ENCODE data around the gene DPYD.

DPYD gene

DNA sequence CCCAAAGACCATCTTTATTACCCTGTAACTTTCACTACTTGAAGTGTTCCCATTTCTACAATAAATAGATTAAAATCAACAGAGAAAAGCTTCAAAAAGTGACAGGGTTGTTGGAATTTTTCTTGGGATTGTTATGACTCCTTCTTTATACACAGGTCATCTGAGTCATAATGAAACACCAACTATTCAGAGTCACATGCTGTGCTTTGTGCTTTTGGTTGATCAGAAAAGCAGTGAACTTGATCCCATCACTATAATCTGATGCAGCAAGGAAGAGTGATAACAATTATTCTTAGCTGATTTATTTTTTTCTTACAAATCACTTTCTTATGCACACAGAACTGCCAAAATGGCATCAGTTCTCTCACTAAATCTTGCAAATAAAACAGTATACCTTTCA is 776.3 kb downstream of the DPYD start:
- H3K36me3 ChIP-seq (ENCODE audit: insufficient read depth, low read length), result no peaks in the 10 kb centered on the region
- no peaks in the 10 kb centered on the region for H3K9me2 ChIP-seq (replicated peaks; ENCODE audit: low read depth, low read length)
- H2AFZ ChIP-seq (ENCODE audit: low read length), result no peak overlapping the region
- no peaks in the 10 kb centered on the region for H3K4me1 ChIP-seq (ENCODE audit: insufficient read depth, low read length, poor library complexity, severe bottlenecking)
- no peaks in the 10 kb centered on the region for H3K9me3 ChIP-seq (ENCODE audit: insufficient read depth, low read depth, low read length)
- H3K27me3 ChIP-seq (ENCODE audit: insufficient read depth, low read length, poor library complexity, severe bottlenecking), result no peaks in the 10 kb centered on the region
- no peaks in the 10 kb centered on the region for H3F3A ChIP-seq (ENCODE audit: low read depth)
- no peaks in the 10 kb centered on the region for H3K79me2 ChIP-seq (ENCODE audit: insufficient read depth, low read length)
- no peak overlapping the region for H3K4me2 ChIP-seq (ENCODE audit: low read depth, low read length, poor library complexity, severe bottlenecking)
- TF ChIP-seq, protein P1, sequence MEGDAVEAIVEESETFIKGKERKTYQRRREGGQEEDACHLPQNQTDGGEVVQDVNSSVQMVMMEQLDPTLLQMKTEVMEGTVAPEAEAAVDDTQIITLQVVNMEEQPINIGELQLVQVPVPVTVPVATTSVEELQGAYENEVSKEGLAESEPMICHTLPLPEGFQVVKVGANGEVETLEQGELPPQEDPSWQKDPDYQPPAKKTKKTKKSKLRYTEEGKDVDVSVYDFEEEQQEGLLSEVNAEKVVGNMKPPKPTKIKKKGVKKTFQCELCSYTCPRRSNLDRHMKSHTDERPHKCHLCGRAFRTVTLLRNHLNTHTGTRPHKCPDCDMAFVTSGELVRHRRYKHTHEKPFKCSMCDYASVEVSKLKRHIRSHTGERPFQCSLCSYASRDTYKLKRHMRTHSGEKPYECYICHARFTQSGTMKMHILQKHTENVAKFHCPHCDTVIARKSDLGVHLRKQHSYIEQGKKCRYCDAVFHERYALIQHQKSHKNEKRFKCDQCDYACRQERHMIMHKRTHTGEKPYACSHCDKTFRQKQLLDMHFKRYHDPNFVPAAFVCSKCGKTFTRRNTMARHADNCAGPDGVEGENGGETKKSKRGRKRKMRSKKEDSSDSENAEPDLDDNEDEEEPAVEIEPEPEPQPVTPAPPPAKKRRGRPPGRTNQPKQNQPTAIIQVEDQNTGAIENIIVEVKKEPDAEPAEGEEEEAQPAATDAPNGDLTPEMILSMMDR (conservative IDR thresholded peaks at IDR 0.05; ENCODE audit: low read length), result no peak
- TF ChIP-seq EZH2phosphoT487 (IDR thresholded peaks at IDR 0.05; ENCODE audit: borderline replicate concordance), result no peak
- no peaks in the 10 kb centered on the region for H4K20me1 ChIP-seq (ENCODE audit: insufficient read depth, low read length, poor library complexity, severe bottlenecking)
- H3K4me3 ChIP-seq (ENCODE audit: low read length, poor library complexity, severe bottlenecking), result no peak overlapping the region
- H3K9ac ChIP-seq (ENCODE audit: low read depth, low read length, poor library complexity, severe bottlenecking), result no peak overlapping the region

DNA sequence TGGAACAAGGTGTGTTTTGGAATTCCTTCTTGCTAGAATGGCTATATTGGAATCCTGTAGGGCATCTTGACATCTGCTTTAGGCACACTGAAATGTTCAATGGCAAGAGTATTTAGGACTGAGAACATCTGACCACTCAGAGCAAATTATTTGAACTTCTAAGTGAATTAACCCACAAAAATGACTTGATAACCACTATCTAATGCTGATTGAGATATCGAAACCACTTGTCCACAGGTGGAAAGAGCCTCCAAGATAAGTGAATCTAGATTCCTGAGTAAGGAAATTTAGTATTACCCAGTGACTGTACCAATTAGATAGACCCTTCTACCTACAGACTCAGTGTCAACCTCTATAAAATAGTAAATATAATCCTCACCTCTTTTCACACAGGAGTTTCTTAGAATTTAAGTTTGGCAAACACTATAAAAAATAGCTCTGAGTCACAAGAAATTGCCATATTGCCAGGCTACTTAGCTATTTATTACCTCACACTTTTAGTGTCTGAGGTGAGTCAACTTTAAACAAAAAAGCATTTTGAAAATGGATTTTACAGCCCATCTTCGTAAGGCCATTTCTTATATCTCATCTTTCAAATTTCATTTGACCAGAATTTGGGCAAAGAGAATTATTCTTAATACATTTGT is 777.5 kb downstream of the DPYD start:
- Histone ChIP-seq H3K9me2 (replicated peaks; ENCODE audit: low read depth, low read length) (no peaks in the 10 kb centered on the region), H2AFZ (ENCODE audit: low read length) (no peak overlapping the region), H4K20me1 (ENCODE audit: insufficient read depth, low read length, poor library complexity, severe bottlenecking) (no peaks in the 10 kb centered on the region), H3K9me3 (ENCODE audit: insufficient read depth, low read depth, low read length) (no peaks in the 10 kb centered on the region), H3K4me3 (ENCODE audit: low read length, poor library complexity, severe bottlenecking) (no peak overlapping the region), H3K4me1 (ENCODE audit: insufficient read depth, low read length, poor library complexity, severe bottlenecking) (peaks cover 7% of the 10 kb centered on the region), H3K4me2 (ENCODE audit: low read depth, low read length, poor library complexity, severe bottlenecking) (no peak overlapping the region), H3F3A (ENCODE audit: low read depth) (no peaks in the 10 kb centered on the region), H3K79me2 (ENCODE audit: insufficient read depth, low read length) (no peaks in the 10 kb centered on the region), H3K27me3 (ENCODE audit: insufficient read depth, low read length, poor library complexity, severe bottlenecking) (no peaks in the 10 kb centered on the region), H3K9ac (ENCODE audit: low read depth, low read length, poor library complexity, severe bottlenecking) (no peak overlapping the region), H3K36me3 (ENCODE audit: insufficient read depth, low read length) (no peaks in the 10 kb centered on the region)
- TF ChIP-seq, protein P1 (conservative IDR thresholded peaks at IDR 0.05; ENCODE audit: low read length), result no peak
- TF ChIP-seq EZH2phosphoT487 (IDR thresholded peaks at IDR 0.05; ENCODE audit: borderline replicate concordance), result no peak

DNA sequence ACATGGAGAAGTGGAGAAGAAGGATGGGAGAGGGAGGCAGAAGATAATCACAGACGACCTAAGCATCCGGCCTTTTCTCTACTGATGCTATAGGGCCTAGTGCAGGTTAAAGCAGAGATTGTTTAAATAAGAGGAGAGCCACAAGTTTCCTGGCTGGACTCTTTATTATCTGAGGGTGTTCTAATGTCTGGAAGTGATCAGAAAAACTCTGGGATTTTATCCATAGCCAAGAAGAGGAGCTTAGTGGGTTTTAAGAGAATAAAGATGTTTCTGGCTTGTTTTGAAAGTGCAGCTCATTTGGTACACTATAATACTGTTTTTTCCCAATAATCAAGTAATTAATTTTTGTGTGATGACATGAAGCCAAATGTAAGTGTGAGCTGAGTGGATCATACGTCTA is 780.2 kb downstream of the DPYD start:
- Histone ChIP-seq H3K4me2 (ENCODE audit: low read depth, low read length, poor library complexity, severe bottlenecking) (no peak overlapping the region), H3K27me3 (ENCODE audit: insufficient read depth, low read length, poor library complexity, severe bottlenecking) (no peaks in the 10 kb centered on the region), H3K4me1 (ENCODE audit: insufficient read depth, low read length, poor library complexity, severe bottlenecking) (peaks cover 13% of the 10 kb centered on the region), H3K4me3 (ENCODE audit: low read length, poor library complexity, severe bottlenecking) (no peak overlapping the region), H3F3A (ENCODE audit: low read depth) (no peaks in the 10 kb centered on the region), H3K79me2 (ENCODE audit: insufficient read depth, low read length) (no peaks in the 10 kb centered on the region), H3K36me3 (ENCODE audit: insufficient read depth, low read length) (no peaks in the 10 kb centered on the region), H3K9me3 (ENCODE audit: insufficient read depth, low read depth, low read length) (no peaks in the 10 kb centered on the region), H3K9ac (ENCODE audit: low read depth, low read length, poor library complexity, severe bottlenecking) (no peak overlapping the region), H3K9me2 (replicated peaks; ENCODE audit: low read depth, low read length) (no peaks in the 10 kb centered on the region), H4K20me1 (ENCODE audit: insufficient read depth, low read length, poor library complexity, severe bottlenecking) (no peaks in the 10 kb centered on the region), H2AFZ (ENCODE audit: low read length) (no peak overlapping the region)
- TF ChIP-seq, protein P1 (conservative IDR thresholded peaks at IDR 0.05; ENCODE audit: low read length), result no peak
- no peak for TF ChIP-seq EZH2phosphoT487 (IDR thresholded peaks at IDR 0.05; ENCODE audit: borderline replicate concordance)

Data from Loucy (cell line).